IMR-90 (cell line): ENCODE data around the gene TVP23B. TPM values are rescaled to one million over a fixed set of nuclear protein-coding genes. Genes with fewer than 3 reads are reported as not detected.

ENCODE experiments used
- ATAC-seq: fragments of 200-7000 bp; cut with Tn5 transposase; 2 replicates; pipeline ENCODE4 v1.9.1; 2020; ENCODE audit warnings: low read depth, mild to moderate bottlenecking, moderate library complexity
- BruUV-seq: library from RNA; stranded (reverse); fragments of 400-500 nt; replicated peaks from 2 replicates; lab custom pipeline; 2021; lab: Mats Ljungman, UMichigan
- CTCF ChIA-PET: fragments of 300-600 bp; formaldehyde crosslinking; extraction: SDS; loops from one replicate; lab custom pipeline; 2021; ENCODE audit warnings: antibody characterized with exemption; lab: Yijun Ruan, JAX
- POLR2A ChIA-PET: fragments of 300-600 bp; sonication (Branson Sonifier 250); formaldehyde crosslinking; loops from one replicate; lab custom pipeline; 2022; ENCODE audit warnings: antibody characterized with exemption; ENCODE audit not compliant: unreplicated experiment; lab: Charles Lee
- DNase-seq: peaks from one replicate; pipeline ENCODE4 v3.0.0; 2013
- H2AFZ ChIP-seq: replicated peaks from 2 replicates; pipeline ENCODE3; 2013; ENCODE audit warnings: low read length, mild to moderate bottlenecking; ENCODE audit not compliant: poor library complexity
- H2AK5ac ChIP-seq: 2 replicates; pipeline ENCODE4 v1.6.1; 2013; ENCODE audit warnings: low read depth, low read length, inconsistent platforms
- H2AK9ac ChIP-seq: replicated peaks from 2 replicates; pipeline ENCODE3; 2013; ENCODE audit warnings: mild to moderate bottlenecking, low read depth, low read length, moderate library complexity; ENCODE audit not compliant: poor library complexity
- H2BK120ac ChIP-seq: 2 replicates; pipeline ENCODE4 v1.6.1; 2013; ENCODE audit warnings: low read depth, low read length, inconsistent platforms
- H2BK15ac ChIP-seq: 3 replicates; pipeline ENCODE4 v1.6.1; 2013; ENCODE audit warnings: low read depth, low read length, inconsistent platforms
- H2BK20ac ChIP-seq: 2 replicates; pipeline ENCODE4 v1.6.1; 2013; ENCODE audit warnings: low read depth, mild to moderate bottlenecking, inconsistent platforms, low read length, moderate library complexity
- H2BK5ac ChIP-seq: 2 replicates; pipeline ENCODE4 v1.6.1; 2013; ENCODE audit warnings: mild to moderate bottlenecking, low read depth, low read length, inconsistent platforms; ENCODE audit not compliant: poor library complexity, severe bottlenecking
- H3K14ac ChIP-seq: replicated peaks from 2 replicates; pipeline ENCODE4 v1.6.1; 2013; ENCODE audit warnings: low read depth, low read length, inconsistent platforms
- H3K18ac ChIP-seq: 2 replicates; pipeline ENCODE4 v1.6.1; 2013; ENCODE audit warnings: low read depth, low read length, control low read depth
- H3K23ac ChIP-seq: 2 replicates; pipeline ENCODE4 v1.6.1; 2013; ENCODE audit warnings: low read depth, low read length, inconsistent platforms
- H3K27ac ChIP-seq: 2 replicates; pipeline ENCODE4 v1.5.1; 2013; ENCODE audit warnings: mild to moderate bottlenecking, control low read depth, low read length; ENCODE audit not compliant: insufficient read depth
- H3K27me3 ChIP-seq: 2 replicates; pipeline ENCODE4 v1.6.1; 2013; ENCODE audit warnings: low read length; ENCODE audit not compliant: control insufficient read depth, insufficient read depth
- H3K36me3 ChIP-seq: 2 replicates; pipeline ENCODE4 v1.6.1; 2013; ENCODE audit warnings: low read length, mixed read lengths; ENCODE audit not compliant: control insufficient read depth, insufficient read depth
- H3K4ac ChIP-seq: 2 replicates; pipeline ENCODE4 v1.6.1; 2013; ENCODE audit warnings: low read depth, low read length, inconsistent platforms
- H3K4me1 ChIP-seq: 2 replicates; pipeline ENCODE4 v1.6.1; 2013; ENCODE audit warnings: low read length, mixed read lengths; ENCODE audit not compliant: control insufficient read depth, insufficient read depth
- H3K4me2 ChIP-seq: 2 replicates; pipeline ENCODE4 v1.6.1; 2013; ENCODE audit warnings: low read depth, mild to moderate bottlenecking, control low read depth, low read length, moderate library complexity
- H3K4me3 ChIP-seq: 2 replicates; pipeline ENCODE4 v1.5.1; 2013; ENCODE audit warnings: low read depth, mild to moderate bottlenecking, control low read depth, low read length, moderate library complexity; ENCODE audit not compliant: insufficient read depth
- H3K56ac ChIP-seq: 2 replicates; pipeline ENCODE4 v1.6.1; 2013; ENCODE audit warnings: low read length, inconsistent platforms; ENCODE audit not compliant: insufficient read depth; ENCODE audit errors: extremely low read depth
- H3K79me1 ChIP-seq, 2 experiments: 2 replicates each; pipeline ENCODE4 v1.6.1; 2013; ENCODE audit warnings: low read length in 2 of 2, inconsistent platforms in 1 of 2, low read depth in 1 of 2
- H3K9ac ChIP-seq: 2 replicates; pipeline ENCODE4 v1.6.1; 2013; ENCODE audit warnings: low read depth, low read length, control low read depth
- H3K9me1 ChIP-seq: 2 replicates; pipeline ENCODE4 v1.6.1; 2013; ENCODE audit warnings: low read length, inconsistent platforms; ENCODE audit not compliant: insufficient read depth
- H3K9me3 ChIP-seq: 2 replicates; pipeline ENCODE4 v1.6.1; 2013; ENCODE audit warnings: low read length; ENCODE audit not compliant: control insufficient read depth, insufficient read depth
- H4K20me1 ChIP-seq: 2 replicates; pipeline ENCODE4 v1.6.1; 2013; ENCODE audit warnings: low read length, inconsistent platforms; ENCODE audit not compliant: insufficient read depth
- H4K5ac ChIP-seq: 2 replicates; pipeline ENCODE4 v1.6.1; 2013; ENCODE audit warnings: mild to moderate bottlenecking, low read depth, low read length, control low read depth
- H4K8ac ChIP-seq, 2 experiments: 2 replicates each; pipeline ENCODE4 v1.6.1; 2013; ENCODE audit warnings: low read depth in 2 of 2, low read length in 2 of 2, control low read depth in 1 of 2, inconsistent platforms in 1 of 2
- H4K91ac ChIP-seq: 2 replicates; pipeline ENCODE4 v1.6.1; 2013; ENCODE audit warnings: low read depth, low read length, inconsistent platforms; ENCODE audit not compliant: insufficient read depth
- BHLHE40 ChIP-seq: fragments of 150-350 bp; IDR thresholded peaks from 2 replicates; pipeline ENCODE4 v1.6.1; 2016; ENCODE audit warnings: mild to moderate bottlenecking, low read depth, low read length
- CEBPB ChIP-seq: IDR thresholded peaks from 2 replicates; pipeline ENCODE4 v1.6.1; 2012; ENCODE audit warnings: low read depth, low read length, improper control_type of control experiment
- CHD1 ChIP-seq: IDR thresholded peaks from 2 replicates; pipeline ENCODE4 v1.6.1; 2012; ENCODE audit warnings: low read depth, low read length, improper control_type of control experiment
- CTCF ChIP-seq: conservative IDR thresholded peaks from 2 replicates; pipeline ENCODE4 v1.5.1; 2012; ENCODE audit warnings: mild to moderate bottlenecking, low read depth, low read length, improper control_type of control experiment
- FOS ChIP-seq: fragments of 150-350 bp; IDR thresholded peaks from 2 replicates; pipeline ENCODE4 v1.6.1; 2016; ENCODE audit warnings: low read depth, low read length
- MAFK ChIP-seq: IDR thresholded peaks from 2 replicates; pipeline ENCODE4 v1.6.1; 2012; ENCODE audit warnings: low read depth, low read length, improper control_type of control experiment
- POLR2A ChIP-seq: IDR thresholded peaks from 2 replicates; pipeline ENCODE4 v1.6.1; 2012; ENCODE audit warnings: mild to moderate bottlenecking, low read depth, low read length
- RAD21 ChIP-seq: IDR thresholded peaks from 2 replicates; pipeline ENCODE4 v1.6.1; 2012; ENCODE audit warnings: low read length, improper control_type of control experiment
- RFX5 ChIP-seq: IDR thresholded peaks from 2 replicates; pipeline ENCODE4 v1.8.0; 2012; ENCODE audit warnings: low read depth, mild to moderate bottlenecking, low read length, moderate library complexity
- USF2 ChIP-seq: fragments of 150-350 bp; IDR thresholded peaks from 2 replicates; pipeline ENCODE4 v1.6.1; 2017; ENCODE audit warnings: mild to moderate bottlenecking, antibody characterized with exemption, low read length, low read depth
- WGBS, 2 experiments: methylation state at CpG; one replicate each; pipeline versions ENCODE4 v1.1.5 to v1.1.7; 2013; ENCODE audit warnings: missing lambda C conversion rate in 2 of 2; ENCODE audit not compliant: insufficient read length in 1 of 2; ENCODE audit errors: extremely low coverage in 2 of 2; 5-methylcytosine and 5-hydroxymethylcytosine counted together
- dilution Hi-C: fragments of 300-500 bp; cut with HindIII; formaldehyde crosslinking; loops from one replicate; pipeline ENCODE4 v1.14.3; 2018; ENCODE audit warnings: low sequenced_read_pairs; ENCODE audit not compliant: unreplicated experiment
- in situ Hi-C: fragments of 300-500 bp; cut with MboI; formaldehyde crosslinking; loops from 3 replicates; pipeline ENCODE4 v1.14.3; 2019; ENCODE audit warnings: low sequenced_read_pairs, inconsistent platforms, mixed read lengths
- intact Hi-C: fragments of 100-400 bp; cut with micrococcal nuclease; formaldehyde crosslinking; loops from 2 replicates; pipeline ENCODE4 v1.10.0; 2022
- polyA plus RNA-seq, 3 experiments: library from polyadenylated mRNA; depleted of rRNA; stranded (reverse); fragments of >200 nt; gene quantifications; 2 replicates each; pipeline ENCODE4 v1.2.3, GENCODE V29; 2012; ENCODE audit warnings: low replicate concordance in 1 of 3
- total RNA-seq: library from RNA; depleted of rRNA; stranded (reverse); fragments of >200 nt; gene quantifications from 2 replicates; pipeline ENCODE4 v1.2.3, GENCODE V29; 2012

The TVP23B gene
- total and polyA plus RNA-seq, 2 of the 4 experiments (the other 2 are of a cell fraction) = 30.9 to 35.7 TPM

GRCh38 chr17:18854956-18855355, 74.0 kb downstream of the TVP23B start:
- intact Hi-C loops = loop anchor here (5.0 kb wide), 1 partner anchor 82 kb away; no protein-coding TSS in a partner anchor

More at GRCh38 chr17:18854956-18855355, 74.0 kb downstream of the TVP23B start:
- TF ChIP-seq RAD21 (no peak), CHD1 (no peak), CEBPB (no peak), POLR2A (no peak), FOS (no peak), BHLHE40 (no peak), RFX5 (no peak), MAFK (no peak), USF2 (no peak), CTCF (no peak)
- peak overlapping the region; percentile 73 for H2AK9ac ChIP-seq
- no peak overlapping the region for H3K14ac ChIP-seq
- BruUV-seq = no TSS peak
- POLR2A ChIA-PET = no interaction called here
- CTCF ChIA-PET = no interaction called here
- dilution Hi-C loops (no loop called here), in situ Hi-C loops (no loop called here)
- DNase-seq = no peak
- H4K5ac ChIP-seq = no peak overlapping the region
- H3K4me1 ChIP-seq = 0 out of 2 replicates have a peak, but pooled peaks cover 2% of the 10 kb centered on the region
- H2BK120ac ChIP-seq = no peak overlapping the region
- no peak overlapping the region for H3K18ac ChIP-seq
- H3K27me3 ChIP-seq = no peaks in the 10 kb centered on the region
- no peak overlapping the region for H3K4me3 ChIP-seq
- no peak overlapping the region; the same call in 1 of the 2 replicates for H2AK5ac ChIP-seq
- H4K20me1 ChIP-seq = no peaks in the 10 kb centered on the region
- H4K91ac ChIP-seq = no peak overlapping the region
- no peak overlapping the region for H2BK20ac ChIP-seq
- H3K4ac ChIP-seq = no peak overlapping the region
- no peak overlapping the region for H3K56ac ChIP-seq
- no peaks in the 10 kb centered on the region for H3K9me3 ChIP-seq
- ATAC-seq = no peak
- H3K23ac ChIP-seq = no peak overlapping the region
- H2BK5ac ChIP-seq = no peak overlapping the region
- no peaks in the 10 kb centered on the region for H3K36me3 ChIP-seq
- H3K9me1 ChIP-seq = peaks cover 7% of the 10 kb centered on the region; the same call in 1 of the 2 replicates
- no peak overlapping the region for H2AFZ ChIP-seq
- H3K79me1 ChIP-seq = peaks cover 11 to 41% of the 10 kb centered on the region in 2 experiments
- H3K9ac ChIP-seq = no peak overlapping the region
- no peak overlapping the region for H3K4me2 ChIP-seq
- WGBS, 2 experiments = no CpG with 5 or more reads among the region's 7 CpGs
- no peak overlapping the region for H3K27ac ChIP-seq
- peak overlapping the region in 1 of 2 experiments; percentile 15; a peak in 1 of 4 replicates for H4K8ac ChIP-seq
- no peak overlapping the region for H2BK15ac ChIP-seq
